ENCODE data around the gene MARCO. TPM values are rescaled to one million over a fixed set of nuclear protein-coding genes. Genes with fewer than 3 reads are reported as not detected.

Gene MARCO
- total and polyA plus RNA-seq, 10 of the 15 experiments (the other 5 are each of a cell fraction or from before 2014, with no cell fraction given), result 0.13 to 0.67 (median 0.32) TPM; not detected in 5

DNA sequence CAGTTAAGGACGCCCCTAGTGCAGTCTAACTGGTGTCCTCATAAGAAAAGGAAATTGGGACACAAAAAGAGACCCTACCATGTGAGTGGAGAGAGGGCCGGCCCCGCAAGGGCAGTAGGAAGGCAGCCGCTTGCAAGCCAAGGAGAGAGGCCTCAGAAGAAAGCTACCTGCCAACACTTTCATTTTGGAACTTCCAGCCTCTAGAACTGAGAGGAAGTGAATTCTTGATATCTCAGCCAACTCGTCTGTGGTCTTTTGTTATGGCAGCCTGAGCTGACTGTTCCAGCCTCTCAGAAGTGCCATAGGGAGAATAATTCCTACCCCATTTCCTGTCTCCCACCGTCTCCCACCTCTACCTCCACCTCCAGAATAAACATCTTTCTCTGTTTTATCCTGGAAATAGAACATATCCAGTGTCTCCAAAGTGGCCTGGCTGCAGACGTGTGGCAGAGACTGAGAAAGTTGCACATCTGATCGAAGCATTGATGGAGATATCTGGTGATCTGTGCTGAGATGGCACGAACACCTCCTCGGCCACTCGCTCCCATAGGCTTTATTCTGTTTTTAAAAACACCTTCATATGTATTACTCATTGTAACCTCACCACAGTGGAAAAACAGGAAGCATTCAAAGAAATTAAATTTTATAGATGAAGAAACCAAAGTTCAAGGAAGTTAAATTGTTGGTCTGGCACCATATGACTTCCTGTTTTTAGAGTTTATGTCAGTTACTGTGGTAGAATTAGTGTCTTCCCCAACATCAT lies 39.5 kb upstream of the MARCO start:
- H3K27me3 ChIP-seq (replicated peaks in 1 of 2; ENCODE audit: control insufficient read depth in 2 of 2, insufficient read depth in 2 of 2, low read length in 1 of 2), result no peaks in the 10 kb centered on the region
- no peak overlapping the region for H3K9ac ChIP-seq (ENCODE audit: control insufficient read depth, insufficient read depth, low read length)
- RAD21 ChIA-PET (ENCODE audit: unreplicated experiment), result no interaction called here
- no peak overlapping the region for H3K4me2 ChIP-seq (ENCODE audit: control insufficient read depth, insufficient read depth)
- H2AFZ ChIP-seq (ENCODE audit: control insufficient read depth, low read depth, low read length), result no peak overlapping the region
- in situ Hi-C loops (cut with MboI) (no loop called here), intact Hi-C loops (cut with micrococcal nuclease; ENCODE audit: unreplicated experiment) (no loop called here)
- H4K20me1 ChIP-seq (ENCODE audit: control insufficient read depth, insufficient read depth), result no peaks in the 10 kb centered on the region
- POLR2A ChIA-PET, result no interaction called here
- no peak for DNase-seq (ENCODE audit: low read depth, low spot score)
- no peaks in the 10 kb centered on the region for H3K79me2 ChIP-seq (ENCODE audit: control insufficient read depth, insufficient read depth, low read length)
- no peak for TF ChIP-seq ASH2L (IDR thresholded peaks at IDR 0.05; ENCODE audit: borderline replicate concordance, low read depth)
- no peak for TF ChIP-seq MAX (IDR thresholded peaks at IDR 0.05; ENCODE audit: low read depth, low read length)
- no peak for TF ChIP-seq SIN3A (IDR thresholded peaks at IDR 0.05; ENCODE audit: low read depth, low read length)
- TF ChIP-seq NBN (IDR thresholded peaks at IDR 0.05), result no peak
- no peak for TF ChIP-seq BACH1 (IDR thresholded peaks at IDR 0.05; ENCODE audit: borderline replicate concordance)
- no peak for TF ChIP-seq KAT2A (conservative IDR thresholded peaks at IDR 0.05; ENCODE audit: control insufficient read depth, low read depth, low read length)
- no peak for TF ChIP-seq YY1 (IDR thresholded peaks at IDR 0.05; ENCODE audit: low read depth, low read length)
- TF ChIP-seq RUNX3 (IDR thresholded peaks at IDR 0.05; ENCODE audit: low read length), result no peak
- TF ChIP-seq TARDBP (IDR thresholded peaks at IDR 0.05; ENCODE audit: borderline replicate concordance), result no peak
- TF ChIP-seq MXI1 (IDR thresholded peaks at IDR 0.05; ENCODE audit: low read depth, low read length), result no peak
- no peak for TF ChIP-seq MTA3 (IDR thresholded peaks at IDR 0.05; ENCODE audit: borderline replicate concordance, low read length)
- H3K4me3 ChIP-seq, result no peak overlapping the region
- SMC1A ChIA-PET (ENCODE audit: uncharacterized antibody, unreplicated experiment), result no interaction called here
- WGBS (ENCODE audit: insufficient coverage, insufficient replicate concordance, low lambda C conversion rate, missing lambda C conversion rate), result 13% methylated on average over 11 of the region's 11 CpGs
- no TSS peak for BruUV-seq (replicated peaks)
- no peak for FAIRE-seq
- H3K36me3 ChIP-seq (ENCODE audit: control insufficient read depth in 2 of 2, insufficient read depth in 2 of 2, low read length in 1 of 2), result no peaks in the 10 kb centered on the region
- H3K4me1 ChIP-seq (ENCODE audit: control insufficient read depth, insufficient read depth, low read length), result no peaks in the 10 kb centered on the region
- CTCF ChIA-PET, result no interaction called here
- ATAC-seq, result no peak
- H3K27ac ChIP-seq (ENCODE audit: control insufficient read depth, insufficient read depth), result no peak overlapping the region
- no peaks in the 10 kb centered on the region for H3K9me3 ChIP-seq (replicated peaks; ENCODE audit: control insufficient read depth, insufficient read depth, low read length)
